GM18519 (cell line): Measurements from ENCODE around the gene SLC44A1.
"Not testable (repeated sequence)": the region's sequence is repeated elsewhere in the genome, so short reads cannot be mapped to it uniquely, and the experiment has no call there.

Experiments
- ATAC-seq: cut with Tn5 transposase; IDR thresholded peaks from one replicate; pipeline ENCODE4 v1.9.1; 2021; ENCODE audit warnings: mild to moderate bottlenecking, moderate library complexity; ENCODE audit not compliant: unreplicated experiment, low FRiP score

Gene SLC44A1

DNA sequence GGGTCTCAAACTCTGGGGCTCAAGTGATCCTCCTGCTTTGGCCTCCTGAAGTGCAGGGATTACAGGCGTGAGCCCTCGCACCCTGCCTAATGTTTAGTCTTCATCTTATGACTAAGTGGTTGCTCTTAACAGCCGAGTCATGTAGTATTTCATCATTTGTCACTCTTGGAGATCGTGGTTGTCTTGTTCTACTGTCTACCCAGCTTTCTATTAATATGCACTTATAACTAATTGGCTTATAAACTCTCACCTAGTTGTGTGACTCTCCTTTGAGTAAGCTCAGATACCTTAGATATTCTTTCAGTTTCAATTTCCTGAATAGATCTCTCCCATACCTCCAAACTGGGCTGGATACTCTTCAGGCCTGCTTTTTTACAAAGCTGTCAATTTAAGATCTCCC lies 19.9 kb downstream of the SLC44A1 start:
- no peak for ATAC-seq

- ATAC-seq = not testable (repeated sequence)
These were observed 23.8 kb downstream of the SLC44A1 start for GRCh38 chr9:105268254-105268653.

- ATAC-seq = no peak
These were observed 25.1 kb downstream of the SLC44A1 start for GRCh38 chr9:105269593-105269992.

GRCh38 chr9:105270711-105271110 lies 26.3 kb downstream of the SLC44A1 start:
- no peak for ATAC-seq

GRCh38 chr9:105273731-105274130 lies 29.3 kb downstream of the SLC44A1 start:
- no peak for ATAC-seq

DNA sequence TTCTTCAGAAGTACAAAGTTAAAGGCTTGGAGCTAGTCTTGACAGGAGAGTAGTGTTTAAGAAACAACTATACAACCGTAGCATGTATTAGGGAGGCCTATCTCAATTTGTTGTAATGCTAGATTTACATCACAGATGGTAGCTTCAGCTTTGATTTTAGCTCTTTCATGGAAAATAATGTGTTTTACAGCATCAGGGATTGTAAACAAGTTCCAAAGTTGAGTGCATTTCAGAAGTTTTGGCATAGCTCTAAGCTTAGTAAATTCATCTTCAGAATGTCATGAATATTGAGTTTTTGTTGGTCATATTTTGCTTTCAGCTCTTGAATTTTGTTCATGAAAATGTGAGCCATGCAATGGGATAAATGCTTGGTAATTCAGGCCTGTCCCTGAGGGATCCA lies 30.7 kb downstream of the SLC44A1 start:
- no peak for ATAC-seq

DNA sequence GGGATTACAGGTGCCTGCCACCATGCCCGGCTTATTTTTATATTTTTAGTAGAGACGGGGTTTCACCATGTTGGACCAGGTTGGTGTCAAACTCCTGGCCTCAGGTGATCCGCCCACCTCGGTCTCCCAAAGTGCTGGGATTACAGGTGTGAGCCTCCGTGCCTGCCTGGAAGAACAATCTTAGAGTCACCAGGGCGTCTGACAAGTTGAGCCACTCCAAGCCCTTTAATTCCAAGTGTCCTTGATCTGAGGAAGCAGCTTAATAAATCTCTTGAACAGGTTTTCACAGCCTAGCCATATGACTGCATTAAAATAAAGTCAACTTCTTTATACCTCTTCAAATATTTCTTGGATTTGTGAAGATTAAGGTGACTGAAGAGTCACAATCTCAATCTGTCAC lies 31.5 kb downstream of the SLC44A1 start:
- ATAC-seq = no peak

DNA sequence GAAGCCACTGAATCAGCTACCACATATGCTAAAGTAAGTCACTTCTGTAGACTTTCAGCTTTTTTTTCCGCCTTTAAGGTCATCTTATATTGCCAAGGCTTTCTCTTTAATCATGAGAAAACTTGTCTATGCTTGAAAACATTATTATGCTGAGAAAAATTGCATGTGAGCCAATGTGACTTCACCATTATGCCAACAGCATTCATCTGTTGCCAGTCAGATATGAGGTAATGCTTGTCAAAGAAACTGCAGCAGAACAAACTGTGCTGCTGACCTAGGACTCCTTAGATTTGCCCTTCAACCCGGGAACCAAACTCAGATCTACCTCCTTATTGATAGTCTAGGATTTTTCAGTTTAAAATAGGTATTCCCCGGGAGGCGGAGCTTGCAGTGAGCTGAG lies 34.3 kb downstream of the SLC44A1 start:
- ATAC-seq = no peak

- ATAC-seq = no peak
These were observed 36.2 kb downstream of the SLC44A1 start for GRCh38 chr9:105280691-105281090.

- no peak for ATAC-seq
These were observed 36.8 kb downstream of the SLC44A1 start for GRCh38 chr9:105281272-105281671.

GRCh38 chr9:105281926-105282325 lies 37.5 kb downstream of the SLC44A1 start:
- ATAC-seq = no peak

DNA sequence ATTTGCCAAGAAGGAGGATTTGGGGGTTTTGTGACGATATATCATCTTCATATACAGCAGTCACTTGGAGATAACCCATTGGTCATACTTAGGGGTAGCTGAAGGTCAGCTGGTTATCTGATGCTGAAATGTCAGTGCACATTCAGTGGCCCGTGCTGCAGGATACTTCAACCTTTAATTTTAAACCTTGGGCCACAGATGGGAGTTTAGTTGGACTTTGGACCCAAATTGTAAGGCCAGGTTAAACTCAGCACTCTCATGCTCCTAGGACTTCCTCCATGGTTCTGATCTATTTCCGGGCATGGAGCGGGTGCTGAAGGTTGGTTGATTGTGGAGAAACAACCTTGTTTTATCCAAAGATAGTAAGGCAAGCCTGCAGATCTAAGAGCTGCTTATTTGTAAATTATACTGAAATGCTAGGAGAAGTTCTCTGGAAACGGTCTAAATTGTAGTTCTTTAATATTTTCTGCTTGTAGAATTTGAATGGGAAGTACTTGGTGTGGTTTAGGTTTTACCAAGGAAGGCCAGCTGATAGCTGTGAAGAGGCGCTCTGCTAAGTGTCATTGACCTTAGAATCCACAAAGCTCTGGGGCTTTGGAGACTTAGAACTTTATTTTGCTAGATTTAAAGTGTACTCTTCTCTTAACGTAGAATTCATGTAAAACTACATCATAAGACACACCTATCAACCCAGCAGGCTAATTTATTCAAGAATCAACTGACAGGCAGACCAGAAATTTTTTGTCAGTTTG lies 38.6 kb downstream of the SLC44A1 start:
- ATAC-seq = no peak

GRCh38 chr9:105283795-105284194 lies 39.3 kb downstream of the SLC44A1 start:
- ATAC-seq = no peak

GRCh38 chr9:105284463-105284862 lies 40.0 kb downstream of the SLC44A1 start:
- ATAC-seq = no peak

DNA sequence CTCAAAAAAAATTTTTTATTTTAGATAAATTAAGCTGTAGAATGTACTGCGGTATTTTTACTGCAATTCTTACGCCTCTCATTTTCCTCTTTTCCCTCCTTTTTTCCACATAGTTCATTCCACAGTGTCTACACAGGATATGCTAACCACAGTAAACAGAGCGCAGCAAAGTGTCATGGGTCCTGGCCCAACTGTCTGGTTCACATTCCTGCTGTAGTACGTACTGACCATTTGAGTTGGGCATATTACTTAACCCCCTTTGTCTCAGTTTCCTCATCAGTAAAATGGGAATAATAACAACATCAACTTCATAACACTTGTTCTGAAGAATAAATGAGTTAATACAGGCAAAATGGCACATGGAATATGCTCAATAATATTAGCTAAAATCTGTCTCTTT lies 41.6 kb downstream of the SLC44A1 start:
- no peak for ATAC-seq

- ATAC-seq = no peak
These were observed 44.9 kb downstream of the SLC44A1 start for GRCh38 chr9:105289305-105289704.

DNA sequence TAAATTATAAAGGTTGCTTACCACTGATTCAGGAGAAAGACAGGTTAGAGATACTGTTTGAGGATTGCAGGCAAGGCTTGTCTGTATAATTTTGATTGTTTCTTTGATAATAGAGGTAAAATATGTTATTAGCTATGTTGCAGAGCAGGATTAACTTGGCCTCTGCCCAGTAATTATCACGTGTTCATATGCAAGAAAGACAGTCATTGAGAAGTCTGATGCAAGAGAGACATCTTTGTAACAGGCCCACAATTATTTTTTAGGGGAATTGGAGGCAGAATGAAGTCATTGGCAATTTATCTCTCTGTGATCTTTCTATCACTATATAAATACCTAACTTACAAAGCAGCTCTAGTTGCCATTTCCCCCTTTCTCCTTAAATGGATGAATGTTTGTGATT lies 46.0 kb downstream of the SLC44A1 start:
- no peak for ATAC-seq

DNA sequence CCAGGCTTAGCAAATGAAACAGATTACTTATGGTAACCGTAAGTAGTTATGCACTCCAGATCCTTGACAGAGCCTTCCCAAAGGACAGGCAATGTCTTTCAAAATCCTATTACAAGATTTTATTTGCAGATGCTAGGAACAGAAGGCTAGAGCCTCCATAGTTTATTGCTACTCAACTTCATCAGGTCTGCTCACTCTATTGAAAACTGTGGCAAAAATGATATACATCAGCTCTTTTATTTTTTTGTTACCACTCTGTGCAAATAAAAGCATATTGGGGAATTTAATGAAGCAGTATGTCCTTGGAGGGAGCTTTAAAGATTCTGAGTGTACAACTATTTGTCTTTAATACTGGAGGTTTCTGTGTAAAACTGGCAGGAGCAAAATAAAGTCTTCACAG lies 46.5 kb downstream of the SLC44A1 start:
- no peak for ATAC-seq

- no peak for ATAC-seq
These were observed 47.0 kb downstream of the SLC44A1 start for GRCh38 chr9:105291422-105291859.

DNA sequence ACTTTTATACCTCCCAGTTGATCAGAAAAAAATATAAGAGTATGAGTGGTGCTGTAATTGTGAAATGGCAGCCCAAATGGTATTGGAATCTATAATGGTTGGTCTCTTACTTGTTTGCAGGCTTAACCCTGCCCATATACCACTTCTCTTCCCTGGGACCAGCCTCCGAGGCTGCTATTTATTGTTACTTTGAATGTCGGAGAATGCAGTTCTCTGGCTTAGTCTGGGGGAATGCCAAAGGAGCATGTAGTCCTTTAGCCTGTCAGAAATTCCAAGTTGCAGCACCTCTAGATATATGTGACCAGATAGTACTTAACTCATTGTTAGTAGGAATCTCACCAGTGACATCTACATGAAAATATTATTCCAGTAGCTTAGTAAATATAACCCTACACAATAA lies 47.5 kb downstream of the SLC44A1 start:
- ATAC-seq = no peak

DNA sequence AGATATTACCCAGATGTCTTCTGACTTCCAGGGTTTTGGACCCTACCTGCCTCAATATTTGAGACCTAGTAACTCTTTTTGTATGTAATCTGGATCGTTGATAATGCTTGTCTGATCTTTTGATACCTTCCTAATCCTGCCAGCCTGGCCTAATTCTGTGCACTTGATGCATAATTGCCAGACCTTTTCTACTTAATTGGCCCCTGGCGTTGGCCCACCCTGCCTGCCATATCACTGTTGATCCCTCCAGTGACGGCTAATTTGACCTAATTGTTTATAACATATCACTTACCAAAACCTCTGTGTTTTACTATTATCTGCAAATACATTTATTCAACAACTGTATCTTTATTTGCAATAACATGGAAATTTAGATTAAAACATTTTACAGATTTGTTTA lies 49.0 kb downstream of the SLC44A1 start:
- no peak for ATAC-seq

DNA sequence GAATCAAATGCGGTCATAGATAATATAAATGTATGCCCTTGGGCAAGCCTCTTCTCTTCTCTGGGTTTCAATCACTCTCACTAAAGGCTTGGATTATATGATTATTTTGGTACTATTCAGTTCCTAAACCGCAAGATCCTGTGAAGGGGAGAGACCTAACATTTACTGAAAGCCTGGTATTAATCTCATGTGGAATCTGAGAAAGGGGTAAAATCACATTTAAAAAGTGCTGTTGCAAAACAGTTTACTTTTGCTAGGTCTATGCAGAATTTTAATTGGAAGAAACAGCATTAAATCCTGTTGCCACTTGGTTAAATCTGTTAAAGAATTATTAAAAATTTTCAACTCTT lies 50.7 kb downstream of the SLC44A1 start:
- ATAC-seq = no peak

DNA sequence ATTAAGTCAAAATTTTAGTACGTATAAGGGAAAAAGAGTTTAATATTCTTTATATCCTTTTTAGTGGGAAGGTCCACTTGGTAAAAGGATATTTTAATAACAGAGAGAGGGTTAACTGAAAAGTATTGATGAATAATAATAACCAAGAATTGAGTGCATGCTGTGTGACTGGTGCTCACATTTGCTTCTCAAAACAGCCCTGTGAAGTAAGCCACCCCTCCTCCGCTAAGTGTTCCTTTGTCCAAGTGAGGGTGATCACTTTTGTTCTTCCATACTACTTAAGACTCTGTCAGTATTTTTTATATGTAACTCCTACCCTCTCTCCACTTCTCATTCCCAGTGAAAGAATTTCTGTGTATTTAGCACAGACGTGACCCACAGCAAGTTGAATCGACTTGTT lies 51.5 kb downstream of the SLC44A1 start:
- ATAC-seq = no peak
